B cell (primary cell): Measurements from ENCODE around the gene RTL1. TPM values are rescaled to one million over a fixed set of nuclear protein-coding genes. Genes with fewer than 3 reads are reported as not detected.

Experiments used
- ATAC-seq: fragments of 200-7000 bp; cut with Tn5 transposase; one replicate; pipeline ENCODE4 v1.10.0; 2021; ENCODE audit warnings: low read depth, mild to moderate bottlenecking, moderate number of reproducible peaks, moderate library complexity
- CTCF ChIA-PET: fragments of 350-600 bp; sonication (Branson Sonifier 250); formaldehyde crosslinking; loops from one replicate; lab custom pipeline; 2021; ENCODE audit warnings: antibody characterized with exemption, inconsistent platforms; lab: Charles Lee
- POLR2A ChIA-PET: fragments of 350-600 bp; sonication (Branson Sonifier 250); formaldehyde crosslinking; loops from one replicate; lab custom pipeline; 2021; ENCODE audit warnings: antibody characterized with exemption; lab: Charles Lee
- DNase-seq: peaks from one replicate; pipeline ENCODE4 v3.0.0; 2013
- H2AFZ ChIP-seq: 2 replicates; pipeline ENCODE4 v1.6.1; 2012; ENCODE audit warnings: mild to moderate bottlenecking, low read depth, low read length; ENCODE audit not compliant: insufficient read depth, poor library complexity, severe bottlenecking
- H3K27ac ChIP-seq, 2 donors: 1 replicate in 1 of 2; 2 replicates in 1 of 2; pipeline ENCODE4 v1.5.1; 2012 to 2013; ENCODE audit warnings: low read length in 2 of 2, mild to moderate bottlenecking in 2 of 2, moderate library complexity in 1 of 2
- H3K27me3 ChIP-seq, 4 experiments: fragments of 200-600 bp in 1 of 4; sonication (generic) in 1 of 4; replicated peaks in 1 of 4; 1 replicate in 2 of 4; 2 replicates in 2 of 4; pipeline versions ENCODE4 v1.6.1 to v1.7.0; 2013 to 2016; ENCODE audit warnings: low read length in 3 of 4, mild to moderate bottlenecking in 2 of 4, mixed read lengths in 1 of 4, moderate library complexity in 1 of 4; ENCODE audit not compliant: insufficient read depth in 4 of 4, control insufficient read depth in 3 of 4; ENCODE audit errors: control extremely low read depth in 1 of 4
- H3K36me3 ChIP-seq, 2 experiments: replicated peaks in 1 of 2; 1 replicate in 1 of 2; 2 replicates in 1 of 2; pipeline versions ENCODE4 v1.6.1 to v1.7.1; 2013; ENCODE audit warnings: low read length in 1 of 2; ENCODE audit not compliant: insufficient read depth in 2 of 2, control insufficient read depth in 1 of 2; ENCODE audit errors: control extremely low read depth in 1 of 2, extremely low read depth in 1 of 2
- H3K4me1 ChIP-seq, 2 donors: fragments of 200-600 bp in 1 of 2; sonication (generic) in 1 of 2; 1 replicate in 1 of 2; 2 replicates in 1 of 2; pipeline versions ENCODE4 v1.5.1 to v1.6.1; 2013 to 2017; ENCODE audit warnings: low read length in 2 of 2; ENCODE audit not compliant: control insufficient read depth in 2 of 2, insufficient read depth in 2 of 2
- H3K4me2 ChIP-seq: replicated peaks from 2 replicates; pipeline ENCODE3; 2012; ENCODE audit warnings: mild to moderate bottlenecking, low read depth, low read length; ENCODE audit not compliant: poor library complexity, severe bottlenecking
- H3K4me3 ChIP-seq, 5 experiments: fragments of 200-600 bp in 1 of 5; sonication (generic) in 1 of 5; 1 replicate in 3 of 5; 2 replicates in 2 of 5; pipeline versions ENCODE4 v1.5.1 to v1.7.0; 2011 to 2016; ENCODE audit warnings: low read length in 4 of 5, mild to moderate bottlenecking in 4 of 5, low read depth in 2 of 5, control low read depth in 1 of 5, moderate library complexity in 1 of 5; ENCODE audit not compliant: insufficient read depth in 1 of 5; ENCODE audit errors: control extremely low read depth in 1 of 5, extremely low read depth in 1 of 5
- H3K79me2 ChIP-seq: fragments of 200-600 bp; sonication (generic); one replicate; pipeline ENCODE4 v1.6.0; 2016; ENCODE audit warnings: low read length; ENCODE audit not compliant: control insufficient read depth, insufficient read depth
- H3K9ac ChIP-seq: fragments of 200-600 bp; sonication (generic); 2 replicates; pipeline ENCODE4 v1.6.1; 2017; ENCODE audit warnings: mild to moderate bottlenecking, low read length, moderate library complexity
- H3K9me3 ChIP-seq, 3 donors: one replicate each; pipeline versions ENCODE4 v1.6.1 to v1.7.1; 2013; ENCODE audit warnings: low read length in 2 of 3; ENCODE audit not compliant: control insufficient read depth in 2 of 3, insufficient read depth in 1 of 3; ENCODE audit errors: control extremely low read depth in 1 of 3
- H4K20me1 ChIP-seq: 2 replicates; pipeline ENCODE4 v1.6.0; 2012; ENCODE audit warnings: mild to moderate bottlenecking, low read length; ENCODE audit not compliant: insufficient read depth, control insufficient read depth, poor library complexity, severe bottlenecking
- H3K27ac Mint-ChIP-seq: one replicate; pipeline ENCODE4 v1.8.0; 2021; ENCODE audit warnings: mixed read lengths
- H3K27me3 Mint-ChIP-seq: one replicate; pipeline ENCODE4 v1.8.0; 2021; ENCODE audit warnings: mixed read lengths
- H3K4me1 Mint-ChIP-seq: one replicate; pipeline ENCODE4 v1.8.0; 2021; ENCODE audit warnings: mixed read lengths
- H3K4me3 Mint-ChIP-seq: one replicate; pipeline ENCODE4 v1.8.0; 2021; ENCODE audit warnings: mixed read lengths
- H3K9me3 Mint-ChIP-seq: one replicate; pipeline ENCODE4 v1.8.0; 2022; ENCODE audit warnings: mixed read lengths; ENCODE audit not compliant: insufficient read depth
- CTCF ChIP-seq: fragments of 200-600 bp; IDR thresholded peaks from one replicate; pipeline ENCODE4 v1.8.0; 2022; ENCODE audit warnings: antibody characterized with exemption, mild to moderate bottlenecking
- EZH2 ChIP-seq: IDR thresholded peaks from 2 replicates; pipeline ENCODE4 v1.6.1; 2012; ENCODE audit warnings: borderline replicate concordance, low read depth, mild to moderate bottlenecking, moderate library complexity, low read length; ENCODE audit not compliant: insufficient read depth, poor library complexity, severe bottlenecking
- WGBS: methylation state at CpG from one replicate; pipeline ENCODE4 v1.1.5; 2013; ENCODE audit warnings: missing lambda C conversion rate; ENCODE audit not compliant: insufficient coverage; 5-methylcytosine and 5-hydroxymethylcytosine counted together
- intact Hi-C: fragments of 100-400 bp; cut with micrococcal nuclease; formaldehyde crosslinking; loops from one replicate; pipeline ENCODE4 v1.10.0; 2022
- polyA plus RNA-seq: library from polyadenylated mRNA; depleted of rRNA; stranded (reverse); fragments of >200 nt; gene quantifications from 2 replicates; pipeline ENCODE4 v1.2.3, GENCODE V29; 2012
- total RNA-seq, 2 donors: library from RNA; stranded (reverse); fragments of 120-200 nt in 1 of 2; gene quantifications; 1 replicate in 1 of 2; 2 replicates in 1 of 2; pipeline versions ENCODE4 v1.2.3 to v1.2.4, GENCODE V29; 2013 to 2022

Gene RTL1
- total and polyA plus RNA-seq, 2 donors (not counting 1 experiment from before 2014, with no cell fraction given): not detected

DNA sequence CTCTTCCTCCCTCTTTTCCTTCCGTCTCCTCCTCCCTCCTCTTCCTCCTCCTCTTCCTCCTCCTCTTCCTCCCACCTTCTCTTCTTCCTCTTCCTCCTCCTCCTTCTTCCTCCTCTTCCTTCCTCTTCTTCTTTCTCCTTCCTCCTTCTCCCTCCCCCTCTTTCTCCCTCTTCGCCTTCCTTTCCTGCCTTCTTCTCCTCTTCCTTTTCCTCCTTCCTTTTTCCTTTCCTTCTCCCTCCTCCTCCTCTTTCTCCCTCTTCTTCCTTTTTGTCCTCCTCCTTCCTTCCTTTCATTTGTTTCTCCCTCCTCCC, 41.6 kb downstream of the RTL1 start:
- Mint-ChIP-seq H3K27ac (no peak overlapping the region), H3K4me3 (no peak overlapping the region), H3K4me1 (no peaks in the 10 kb centered on the region), H3K27me3 (no peaks in the 10 kb centered on the region), H3K9me3 (no peaks in the 10 kb centered on the region)
- DNase-seq (no peak), ATAC-seq (no peak)
- Histone ChIP-seq H3K4me1 (no peaks in the 10 kb centered on the region), H3K4me3 (no peak overlapping the region), H3K79me2 (no peaks in the 10 kb centered on the region), H3K27ac (no peak overlapping the region), H3K9me3 (peaks cover 0 to 6% (median 0%) of the 10 kb centered on the region in 3 donors), H2AFZ (no peak overlapping the region), H3K4me2 (no peak overlapping the region), H3K9ac (no peak overlapping the region), H3K27me3 (no peaks in the 10 kb centered on the region), H3K36me3 (no peaks in the 10 kb centered on the region), H4K20me1 (no peaks in the 10 kb centered on the region)
- ChIA-PET POLR2A (no interaction called here), CTCF (no interaction called here)
- intact Hi-C loops: no loop called here
- no peak for TF ChIP-seq EZH2
- TF ChIP-seq CTCF: no peak
- WGBS: 92% methylated on average over 2 of the region's 2 CpGs

DNA sequence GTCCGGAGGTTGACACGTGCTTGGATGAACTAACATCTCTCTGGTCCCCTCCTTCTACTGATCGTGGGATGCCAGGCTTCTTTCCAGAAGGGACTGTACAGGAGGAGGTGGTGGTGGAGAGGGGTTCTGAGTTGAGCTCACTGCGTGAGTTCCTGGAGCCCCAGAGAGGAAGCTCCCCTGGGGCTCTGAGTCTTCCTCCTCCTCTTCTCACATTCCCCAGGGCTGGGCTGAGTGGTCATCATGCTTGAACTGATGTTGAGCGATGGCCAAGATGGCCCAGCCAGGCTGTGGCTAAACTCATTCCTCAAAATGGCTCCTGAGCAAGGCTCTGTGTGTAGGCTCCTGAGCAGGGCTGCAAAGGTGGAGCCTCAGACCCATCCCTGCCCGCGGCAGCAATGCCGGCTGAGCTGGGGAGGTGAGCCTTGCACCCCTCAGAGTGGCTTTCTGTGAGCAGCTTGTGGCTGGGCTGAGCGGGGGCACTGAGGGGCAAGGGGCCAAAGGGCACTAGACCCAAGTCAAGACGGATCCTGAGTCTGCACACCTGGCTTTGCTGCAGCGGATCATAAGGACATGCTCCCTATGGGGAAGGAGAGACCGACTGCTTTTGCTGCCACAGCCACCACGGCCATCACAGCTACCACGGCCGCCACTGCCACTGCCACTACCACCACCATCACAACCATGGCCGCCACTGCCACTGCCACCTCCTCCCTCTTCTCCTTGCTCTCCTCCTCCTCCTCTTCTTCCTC, 42.2 kb downstream of the RTL1 start:
- Histone ChIP-seq H2AFZ (no peak overlapping the region), H3K4me3 (no peak overlapping the region), H3K27ac (no peak overlapping the region), H4K20me1 (no peaks in the 10 kb centered on the region), H3K27me3 (no peaks in the 10 kb centered on the region), H3K9me3 (peaks cover 0 to 5% (median 0%) of the 10 kb centered on the region in 3 donors), H3K4me2 (no peak overlapping the region), H3K79me2 (no peaks in the 10 kb centered on the region), H3K9ac (no peak overlapping the region), H3K4me1 (no peaks in the 10 kb centered on the region), H3K36me3 (no peaks in the 10 kb centered on the region)
- CTCF ChIA-PET: no interaction called here
- Mint-ChIP-seq H3K9me3 (no peaks in the 10 kb centered on the region), H3K27me3 (no peaks in the 10 kb centered on the region), H3K27ac (no peak overlapping the region), H3K4me1 (no peaks in the 10 kb centered on the region), H3K4me3 (no peak overlapping the region)
- WGBS: 97% methylated on average over 14 of the region's 16 CpGs
- POLR2A ChIA-PET: no interaction called here
- TF ChIP-seq EZH2: no peak
- TF ChIP-seq CTCF: no peak
- ATAC-seq (no peak), DNase-seq (no peak)
- intact Hi-C loops: no loop called here
